HepG2 (cell line): ENCODE measurements around the gene AMPD2. TPM values are rescaled to one million over a fixed set of nuclear protein-coding genes. Genes with fewer than 3 reads are reported as not detected.
A peak's percentile ranks its signal among the peaks of the same experiment; 100 is the strongest.

Source experiments
- BRD4 ChIP-seq: sonication (generic); formaldehyde crosslinking; IDR thresholded peaks from 2 replicates; pipeline ENCODE4 v1.4.0; 2020; ENCODE audit warnings: missing genetic modification reagents
- DNMT3B ChIP-seq: conservative IDR thresholded peaks from 2 replicates; pipeline ENCODE4 v1.6.1; 2016; ENCODE audit warnings: missing biosample characterization, control low read depth
- FOSL2 ChIP-seq: sonication (generic); formaldehyde crosslinking; IDR thresholded peaks from 2 replicates; pipeline ENCODE4 v1.4.0; 2020; ENCODE audit warnings: missing genetic modification reagents
- GFI1 ChIP-seq: sonication (generic); formaldehyde crosslinking; IDR thresholded peaks from 2 replicates; pipeline ENCODE4 v1.5.0; 2020; ENCODE audit warnings: missing genetic modification reagents, mild to moderate bottlenecking, borderline replicate concordance
- GRHL1 ChIP-seq: sonication (generic); formaldehyde crosslinking; conservative IDR thresholded peaks from 2 replicates; pipeline ENCODE4 v1.8.0; 2022; ENCODE audit warnings: missing genetic modification reagents
- HNF4A ChIP-seq: sonication (generic); formaldehyde crosslinking; IDR thresholded peaks from 2 replicates; pipeline ENCODE4 v1.4.0; 2020; ENCODE audit warnings: missing genetic modification reagents
- HOXA3 ChIP-seq: sonication (generic); formaldehyde crosslinking; IDR thresholded peaks from 2 replicates; pipeline ENCODE4 v1.5.0; 2020; ENCODE audit warnings: missing genetic modification reagents
- IRF1 ChIP-seq: sonication (generic); formaldehyde crosslinking; IDR thresholded peaks from 2 replicates; pipeline ENCODE4 v1.4.0; 2020; ENCODE audit warnings: low read depth, mild to moderate bottlenecking, missing genetic modification reagents
- KDM5B ChIP-seq: sonication (generic); formaldehyde crosslinking; IDR thresholded peaks from 2 replicates; pipeline ENCODE4 v1.4.0; 2020; ENCODE audit warnings: missing genetic modification reagents, mild to moderate bottlenecking, borderline replicate concordance
- NFE2L2 ChIP-seq: fragments of 150-350 bp; IDR thresholded peaks from 2 replicates; pipeline ENCODE4 v1.6.1; 2014; ENCODE audit warnings: low read length
- PBX2 ChIP-seq: IDR thresholded peaks from 2 replicates; pipeline ENCODE4 v1.6.1; 2016; ENCODE audit warnings: control low read depth
- PRPF4 ChIP-seq: fragments of 200-400 bp; formaldehyde crosslinking; IDR thresholded peaks from 2 replicates; pipeline ENCODE4 v1.6.1; 2016; ENCODE audit warnings: low read length, low read depth; ENCODE audit not compliant: poor library complexity, severe bottlenecking
- TFDP2 ChIP-seq: sonication (generic); formaldehyde crosslinking; IDR thresholded peaks from 2 replicates; pipeline ENCODE4 v1.4.0; 2020; ENCODE audit warnings: missing genetic modification reagents
- ZBED4 ChIP-seq: sonication (generic); formaldehyde crosslinking; IDR thresholded peaks from 2 replicates; pipeline ENCODE4 v1.4.0; 2020; ENCODE audit warnings: missing genetic modification reagents, borderline replicate concordance
- ZFYVE20 ChIP-seq: sonication (generic); formaldehyde crosslinking; IDR thresholded peaks from 2 replicates; pipeline ENCODE4 v1.8.0; 2023; ENCODE audit warnings: low read depth, mild to moderate bottlenecking, moderate library complexity, missing genetic modification reagents, borderline replicate concordance
- ZKSCAN1 ChIP-seq: fragments of 150-350 bp; IDR thresholded peaks from 2 replicates; pipeline ENCODE4 v1.6.1; 2014; ENCODE audit warnings: low read length
- ZNF136 ChIP-seq: sonication (generic); formaldehyde crosslinking; IDR thresholded peaks from 2 replicates; pipeline ENCODE4 v1.8.1; 2022; ENCODE audit warnings: low read depth, mild to moderate bottlenecking, moderate library complexity, missing genetic modification reagents
- ZNF530 ChIP-seq: sonication (generic); formaldehyde crosslinking; IDR thresholded peaks from 2 replicates; pipeline ENCODE4 v1.5.0; 2020; ENCODE audit warnings: low read depth, mild to moderate bottlenecking, missing genetic modification reagents
- ZNF605 ChIP-seq: sonication (generic); formaldehyde crosslinking; IDR thresholded peaks from 2 replicates; pipeline ENCODE4 v1.8.0; 2022; ENCODE audit warnings: mild to moderate bottlenecking, missing genetic modification reagents
- ZNF652 ChIP-seq: IDR thresholded peaks from 2 replicates; pipeline ENCODE4 v1.6.1; 2016; ENCODE audit warnings: low read depth, borderline replicate concordance
- polyA plus RNA-seq, 8 experiments: library from polyadenylated mRNA; depleted of rRNA in 3 of 8; stranded (reverse) in 7 of 8; unstranded in 1 of 8; fragments of >200 nt; fragmentation: Illumina TruSeq in 4 of 8; extraction: Trizol in 4 of 8; gene quantifications; 2 replicates each; pipeline versions ENCODE4 v1.2.1 to v1.2.3, GENCODE V29; 2011 to 2016; ENCODE audit warnings: low read depth in 4 of 8, missing spikeins in 1 of 8, mixed read lengths in 1 of 8; ENCODE audit not compliant: insufficient read depth in 1 of 8
- total RNA-seq, 5 experiments: library from RNA; depleted of rRNA; stranded (reverse); fragments of >200 nt; fragmentation: Illumina TruSeq; extraction: Trizol; gene quantifications; 2 replicates each; pipeline ENCODE4 v1.2.3, GENCODE V29; 2016; ENCODE audit warnings: low read depth in 1 of 5

Gene AMPD2
- total and polyA plus RNA-seq, 2 of the 13 experiments (the other 11 are each of a cell fraction or from before 2014, with no cell fraction given): 62.3 to 82.0 TPM

- TF ChIP-seq ZBED4 (CRISPR knock-in tag): no peak
- no peak for TF ChIP-seq GRHL1 (CRISPR knock-in tag)
- TF ChIP-seq HOXA3 (CRISPR knock-in tag): peak; percentile 70
- peak; percentile 58 for TF ChIP-seq TFDP2 (CRISPR knock-in tag)
- no peak for TF ChIP-seq ZFYVE20
- no peak for TF ChIP-seq GFI1 (CRISPR knock-in tag)
- peak; percentile 23; the same call in 1 of the 2 replicates for TF ChIP-seq FOSL2 (CRISPR knock-in tag)
- TF ChIP-seq ZNF136 (CRISPR knock-in tag): no peak
- no peak for TF ChIP-seq PBX2 (CRISPR knock-in tag)
- TF ChIP-seq ZNF652: 0 out of 2 replicates have a peak, but pooled peaks have one; percentile 15
- TF ChIP-seq HNF4A: no peak; the same call in 1 of the 2 replicates
- TF ChIP-seq IRF1 (CRISPR knock-in tag): no peak
- no peak for TF ChIP-seq ZNF530 (CRISPR knock-in tag)
- no peak for TF ChIP-seq ZKSCAN1
- no peak for TF ChIP-seq BRD4 (CRISPR knock-in tag)
- TF ChIP-seq KDM5B (CRISPR knock-in tag): peak; percentile 71; the same call in 1 of the 2 replicates
- no peak for TF ChIP-seq DNMT3B (CRISPR knock-in tag)
- TF ChIP-seq PRPF4: no peak
- TF ChIP-seq NFE2L2: no peak
- peak; percentile 84 for TF ChIP-seq ZNF605 (CRISPR knock-in tag)
Measured at GRCh38 chr1:109619576-109620400, at the start of gene AMPD2, which contains the start of gene GNAT2 (continued).
